ENCODE measurements around the gene LPP. TPM values are rescaled to one million over a fixed set of nuclear protein-coding genes. Genes with fewer than 3 reads are reported as not detected.
A peak's percentile ranks its signal among the peaks of the same experiment; 100 is the strongest.

The LPP gene
- total RNA-seq, 4 donors from 2014 or later, result 56.0 to 65.7 (median 58.1) TPM

DNA sequence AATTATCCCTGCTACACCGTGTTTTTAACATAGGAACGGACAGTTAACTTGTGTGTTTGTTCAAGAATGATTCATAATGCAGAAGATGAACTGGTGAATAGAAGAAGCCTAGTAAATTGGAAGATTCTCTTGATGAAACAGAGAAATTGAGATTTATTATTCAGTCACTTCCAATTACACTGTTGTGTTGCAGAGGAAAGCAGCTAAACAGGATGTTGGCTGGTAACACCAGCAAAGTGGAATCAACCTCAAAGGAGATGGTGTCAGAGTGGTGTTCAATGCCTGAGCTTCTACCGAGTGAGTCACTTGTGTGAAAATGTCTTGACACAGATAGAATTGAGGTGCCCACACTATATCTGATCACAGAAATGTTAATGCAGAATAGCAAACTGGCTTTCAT, 399.6 kb downstream of the LPP start:
- intact Hi-C loops (cut with DNase I; ENCODE audit: low total_unique reads), result loop anchor here (2.0 to 5.0 kb wide), 3 partner anchors 129 to 813 kb away; no protein-coding TSS in a partner anchor
- Histone ChIP-seq H3K36me3 (no peaks in the 10 kb centered on the region), H3K4me1 (peaks cover 40 to 48% of the 10 kb centered on the region in 2 donors), H3K9me3 (no peaks in the 10 kb centered on the region), H3K27me3 (no peaks in the 10 kb centered on the region), H3K4me3 (no peak overlapping the region), H3K27ac (peak overlapping the region; percentile 65 to 87 (median 78))
- in situ Hi-C loops (cut with MboI; ENCODE audit: low sequenced_read_pairs in 4 of 4), result loop anchor here in 1 of 4 donors (10.0 to 25.0 kb wide), 2 partner anchors 289 to 816 kb away; partner anchors contain the start of gene BCL6
- ATAC-seq (peak; percentile 45 to 47), DNase-seq (no peak)
- TF ChIP-seq POLR2A (IDR thresholded peaks at IDR 0.05), result no peak
- TF ChIP-seq, protein P1, sequence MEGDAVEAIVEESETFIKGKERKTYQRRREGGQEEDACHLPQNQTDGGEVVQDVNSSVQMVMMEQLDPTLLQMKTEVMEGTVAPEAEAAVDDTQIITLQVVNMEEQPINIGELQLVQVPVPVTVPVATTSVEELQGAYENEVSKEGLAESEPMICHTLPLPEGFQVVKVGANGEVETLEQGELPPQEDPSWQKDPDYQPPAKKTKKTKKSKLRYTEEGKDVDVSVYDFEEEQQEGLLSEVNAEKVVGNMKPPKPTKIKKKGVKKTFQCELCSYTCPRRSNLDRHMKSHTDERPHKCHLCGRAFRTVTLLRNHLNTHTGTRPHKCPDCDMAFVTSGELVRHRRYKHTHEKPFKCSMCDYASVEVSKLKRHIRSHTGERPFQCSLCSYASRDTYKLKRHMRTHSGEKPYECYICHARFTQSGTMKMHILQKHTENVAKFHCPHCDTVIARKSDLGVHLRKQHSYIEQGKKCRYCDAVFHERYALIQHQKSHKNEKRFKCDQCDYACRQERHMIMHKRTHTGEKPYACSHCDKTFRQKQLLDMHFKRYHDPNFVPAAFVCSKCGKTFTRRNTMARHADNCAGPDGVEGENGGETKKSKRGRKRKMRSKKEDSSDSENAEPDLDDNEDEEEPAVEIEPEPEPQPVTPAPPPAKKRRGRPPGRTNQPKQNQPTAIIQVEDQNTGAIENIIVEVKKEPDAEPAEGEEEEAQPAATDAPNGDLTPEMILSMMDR (IDR thresholded peaks at IDR 0.05 in 4 of 5, conservative IDR thresholded peaks at IDR 0.05 in 1 of 5), result no peak

DNA sequence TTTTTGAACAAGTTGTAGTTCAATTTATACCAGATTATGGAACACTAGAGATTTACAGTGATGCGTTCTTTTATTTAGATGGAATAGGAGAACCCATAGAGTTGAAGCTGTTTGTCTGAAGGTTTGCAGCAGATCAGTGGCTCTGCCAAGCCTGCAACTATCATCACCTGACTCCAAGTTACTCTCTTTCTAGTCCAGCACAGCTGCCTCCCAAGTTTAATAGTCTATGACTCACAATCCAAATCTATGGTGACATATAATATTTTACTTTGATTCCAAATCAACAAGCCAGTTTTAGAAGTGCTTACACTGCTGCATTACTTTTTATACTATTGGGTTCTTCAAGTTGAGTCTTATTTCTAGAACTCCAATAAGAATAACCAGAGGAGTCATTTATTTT, 400.4 kb downstream of the LPP start:
- in situ Hi-C loops (cut with MboI; ENCODE audit: low sequenced_read_pairs in 4 of 4) (loop anchor here in 1 of 4 donors (10.0 to 25.0 kb wide), 2 partner anchors 290 to 817 kb away; partner anchors contain the start of gene BCL6), intact Hi-C loops (cut with DNase I; ENCODE audit: low total_unique reads) (loop anchor here (2.0 to 5.0 kb wide), 3 partner anchors 128 to 257 kb away; no protein-coding TSS in a partner anchor)
- H3K9me3 ChIP-seq, result no peaks in the 10 kb centered on the region
- no peaks in the 10 kb centered on the region for H3K36me3 ChIP-seq
- TF ChIP-seq, protein P1 (IDR thresholded peaks at IDR 0.05 in 4 of 5, conservative IDR thresholded peaks at IDR 0.05 in 1 of 5), result no peak
- no peak for TF ChIP-seq POLR2A (IDR thresholded peaks at IDR 0.05)
- DNase-seq (peak; percentile 83 to 85), ATAC-seq (peak; percentile 97)
- H3K4me3 ChIP-seq, result no peak overlapping the region
- H3K4me1 ChIP-seq, result peaks cover 40 to 49% of the 10 kb centered on the region in 2 donors
- peak overlapping the region; percentile 65 to 87 (median 78) for H3K27ac ChIP-seq
- H3K27me3 ChIP-seq, result no peaks in the 10 kb centered on the region

DNA sequence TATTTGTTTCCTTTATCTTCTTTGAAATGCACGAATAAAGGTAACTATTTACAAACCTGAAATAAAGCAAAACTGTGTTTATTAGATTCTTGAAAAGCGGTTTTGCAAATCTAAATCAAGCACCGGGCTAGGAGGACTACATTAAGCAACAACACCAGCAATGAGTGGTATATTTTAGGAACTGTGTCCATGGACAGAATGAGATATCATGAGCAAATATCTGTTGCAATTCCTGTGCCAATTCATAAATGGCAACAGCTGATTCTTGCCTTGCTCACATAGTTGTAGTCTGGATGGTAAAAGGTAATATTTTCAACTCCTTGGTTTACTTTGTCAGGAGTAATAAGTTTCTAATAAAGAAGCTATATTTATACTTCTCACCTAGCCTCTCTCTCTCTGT, 403.3 kb downstream of the LPP start:
- Histone ChIP-seq H3K36me3 (no peaks in the 10 kb centered on the region), H3K4me1 (peaks cover 48 to 56% of the 10 kb centered on the region in 2 donors), H3K9me3 (no peaks in the 10 kb centered on the region), H3K27me3 (no peaks in the 10 kb centered on the region), H3K4me3 (no peak overlapping the region), H3K27ac (peak overlapping the region; percentile 67 to 87 (median 78))
- in situ Hi-C loops (cut with MboI; ENCODE audit: low sequenced_read_pairs in 4 of 4), result loop anchor here in 1 of 4 donors (10.0 to 25.0 kb wide), 2 partner anchors 292 to 820 kb away; partner anchors contain the start of gene BCL6
- ATAC-seq (peak; percentile 49 to 67), DNase-seq (no peak)
- intact Hi-C loops (cut with DNase I; ENCODE audit: low total_unique reads), result no loop called here
- TF ChIP-seq, protein P1 (IDR thresholded peaks at IDR 0.05 in 4 of 5, conservative IDR thresholded peaks at IDR 0.05 in 1 of 5), result no peak
- TF ChIP-seq POLR2A (IDR thresholded peaks at IDR 0.05), result no peak

DNA sequence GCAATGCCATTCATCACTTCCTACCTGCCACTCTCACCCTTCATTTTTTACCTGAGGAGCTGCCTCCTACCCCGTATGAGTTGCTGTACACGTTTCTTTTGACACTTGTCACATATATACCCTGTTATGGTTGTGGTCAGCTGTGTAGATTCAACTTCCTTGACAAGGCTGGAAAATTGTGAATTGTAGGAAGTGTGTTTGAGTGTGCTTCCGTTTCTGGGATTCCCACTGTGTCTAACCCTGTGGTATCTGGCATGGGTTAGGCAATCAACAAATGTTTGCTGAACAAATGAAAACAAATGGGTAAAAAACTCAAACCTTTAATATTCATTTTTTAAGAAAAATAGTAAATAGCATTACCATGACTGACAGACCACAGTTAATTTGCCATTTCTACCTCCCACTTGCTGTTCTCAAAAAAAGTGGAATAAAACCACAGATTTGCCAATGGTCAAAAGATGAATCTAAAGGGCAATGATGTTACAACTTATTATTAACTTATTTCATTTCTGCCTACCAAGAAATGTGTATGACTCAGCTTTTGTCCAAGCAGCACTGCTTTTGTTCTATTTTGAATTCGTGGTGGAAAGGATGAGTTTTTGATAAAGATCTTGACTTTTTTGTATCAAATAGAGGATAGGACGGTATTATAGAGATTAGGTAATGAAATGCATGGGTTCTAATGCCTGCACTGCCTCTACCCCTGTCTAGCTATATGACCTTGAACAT, 404.6 kb downstream of the LPP start:
- in situ Hi-C loops (cut with MboI; ENCODE audit: low sequenced_read_pairs in 4 of 4), result loop anchor here in 1 of 4 donors (10.0 to 25.0 kb wide), 2 partner anchors 294 to 821 kb away; partner anchors contain the start of gene BCL6
- Histone ChIP-seq H3K27ac (peak overlapping the region; percentile 24 to 87 (median 73)), H3K36me3 (no peaks in the 10 kb centered on the region), H3K27me3 (no peaks in the 10 kb centered on the region), H3K4me1 (peaks cover 46 to 57% of the 10 kb centered on the region in 2 donors), H3K4me3 (no peak overlapping the region), H3K9me3 (no peaks in the 10 kb centered on the region)
- TF ChIP-seq POLR2A (IDR thresholded peaks at IDR 0.05), result no peak
- TF ChIP-seq, protein P1 (IDR thresholded peaks at IDR 0.05 in 4 of 5, conservative IDR thresholded peaks at IDR 0.05 in 1 of 5), result no peak
- ATAC-seq, result no peak
- no peak for DNase-seq
- intact Hi-C loops (cut with DNase I; ENCODE audit: low total_unique reads), result no loop called here

Data from gastrocnemius medialis (tissue), 4 donors.